Bronchial epithelial cell (primary cell): ENCODE measurements around the gene DNAJB6. TPM values are rescaled to one million over a fixed set of nuclear protein-coding genes. Genes with fewer than 3 reads are reported as not detected.

Source experiments
- DNase-seq: peaks from one replicate; pipeline ENCODE4 v3.0.0-alpha.2; 2010; ENCODE audit warnings: low read depth
- FAIRE-seq: peaks from 2 replicates; lab custom pipeline; 2011; peaks lifted over from hg19 to GRCh38; lab: Jason Lieb, UNC
- H3K27me3 ChIP-seq: 2 replicates; pipeline ENCODE4 v1.5.1; 2011; ENCODE audit warnings: low read length; ENCODE audit not compliant: control insufficient read depth, insufficient read depth
- H3K36me3 ChIP-seq: 2 replicates; pipeline ENCODE4 v1.5.1; 2011; ENCODE audit warnings: low read length; ENCODE audit not compliant: control insufficient read depth, insufficient read depth
- H3K4me3 ChIP-seq: 2 replicates; pipeline ENCODE4 v1.5.1; 2011; ENCODE audit warnings: mild to moderate bottlenecking, low read depth, low read length, control low read depth
- total RNA-seq: library from RNA; depleted of rRNA; stranded (reverse); fragments of >200 nt; gene quantifications from 2 replicates; pipeline ENCODE4 v1.2.1, GENCODE V29; 2014
- TF ChIP-seq, protein P1 (sequence below): IDR thresholded peaks from 2 replicates; pipeline ENCODE4 v1.5.1; 2011; ENCODE audit warnings: mild to moderate bottlenecking, moderate library complexity, low read length, control low read depth, inconsistent platforms; ENCODE audit not compliant: insufficient read depth, severe bottlenecking

The DNAJB6 gene
- total RNA-seq, 1 donor from 2014 or later, result 87.9 TPM

DNA sequence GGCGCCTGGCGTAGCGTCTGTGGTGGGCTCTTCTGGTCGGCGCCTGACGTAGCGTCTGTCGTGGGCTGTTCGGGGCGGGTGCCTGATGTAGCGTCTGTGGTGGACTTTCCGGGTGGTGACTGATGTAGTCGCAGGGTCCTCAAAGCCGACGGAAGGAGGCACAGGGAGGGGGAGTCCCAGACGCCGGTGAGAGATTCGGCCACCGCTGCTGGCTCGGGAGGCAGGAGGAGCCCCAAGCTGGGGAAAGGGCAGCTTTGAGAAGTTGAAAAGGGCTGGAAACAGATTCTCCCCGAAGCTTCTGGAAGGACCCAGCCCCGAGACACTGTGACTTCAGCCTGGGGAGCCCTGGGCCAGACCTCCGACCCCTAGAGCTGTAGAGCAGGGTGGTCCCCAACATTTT lies 105.7 kb downstream of the DNAJB6 start:
- no peak overlapping the region for H3K4me3 ChIP-seq
- TF ChIP-seq, protein P1, sequence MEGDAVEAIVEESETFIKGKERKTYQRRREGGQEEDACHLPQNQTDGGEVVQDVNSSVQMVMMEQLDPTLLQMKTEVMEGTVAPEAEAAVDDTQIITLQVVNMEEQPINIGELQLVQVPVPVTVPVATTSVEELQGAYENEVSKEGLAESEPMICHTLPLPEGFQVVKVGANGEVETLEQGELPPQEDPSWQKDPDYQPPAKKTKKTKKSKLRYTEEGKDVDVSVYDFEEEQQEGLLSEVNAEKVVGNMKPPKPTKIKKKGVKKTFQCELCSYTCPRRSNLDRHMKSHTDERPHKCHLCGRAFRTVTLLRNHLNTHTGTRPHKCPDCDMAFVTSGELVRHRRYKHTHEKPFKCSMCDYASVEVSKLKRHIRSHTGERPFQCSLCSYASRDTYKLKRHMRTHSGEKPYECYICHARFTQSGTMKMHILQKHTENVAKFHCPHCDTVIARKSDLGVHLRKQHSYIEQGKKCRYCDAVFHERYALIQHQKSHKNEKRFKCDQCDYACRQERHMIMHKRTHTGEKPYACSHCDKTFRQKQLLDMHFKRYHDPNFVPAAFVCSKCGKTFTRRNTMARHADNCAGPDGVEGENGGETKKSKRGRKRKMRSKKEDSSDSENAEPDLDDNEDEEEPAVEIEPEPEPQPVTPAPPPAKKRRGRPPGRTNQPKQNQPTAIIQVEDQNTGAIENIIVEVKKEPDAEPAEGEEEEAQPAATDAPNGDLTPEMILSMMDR, result no peak
- H3K36me3 ChIP-seq, result no peaks in the 10 kb centered on the region
- H3K27me3 ChIP-seq, result no peaks in the 10 kb centered on the region
- DNase-seq, result no peak
- FAIRE-seq, result no peak

DNA sequence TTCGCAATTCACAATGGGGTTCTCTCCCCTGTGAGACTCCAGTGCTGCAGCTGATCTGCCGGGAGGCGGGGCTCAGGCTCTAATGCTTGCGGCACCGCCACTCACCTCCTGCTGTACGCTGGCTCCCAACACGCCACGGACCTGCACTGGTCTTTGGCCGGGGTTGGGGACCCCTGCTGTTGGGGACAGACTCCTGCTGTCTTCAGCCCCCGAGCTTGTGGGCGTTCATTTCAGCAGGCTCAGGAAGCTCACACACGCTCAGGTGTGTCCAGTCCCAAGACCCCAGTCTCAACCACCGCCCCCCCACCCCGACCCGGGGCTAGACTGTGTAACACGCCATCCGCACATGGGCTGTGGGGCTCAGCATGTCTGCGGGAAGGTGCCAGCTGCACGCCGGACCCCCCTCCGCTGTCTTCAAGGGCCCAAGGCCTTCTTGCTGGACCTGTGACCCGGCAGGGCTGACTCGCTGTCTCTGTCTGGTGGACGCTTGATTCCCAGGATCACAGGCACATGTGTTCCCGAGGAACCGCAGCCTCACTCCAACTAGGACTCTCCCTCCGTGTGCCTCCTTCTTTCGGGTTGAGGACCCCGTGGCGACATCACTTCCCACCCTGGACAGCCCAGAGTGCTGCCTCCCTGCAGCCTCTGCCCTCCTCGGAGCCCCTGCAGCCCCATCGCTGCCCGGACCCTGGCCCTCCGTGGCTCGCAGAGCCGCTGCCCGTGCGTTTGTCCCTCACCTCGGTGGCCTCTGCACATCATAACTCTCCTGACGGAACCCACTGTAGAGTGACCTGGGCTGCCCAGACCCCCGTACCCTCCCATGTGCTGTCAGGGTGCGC lies 106.4 kb downstream of the DNAJB6 start:
- DNase-seq (no peak), FAIRE-seq (no peak)
- no peak overlapping the region for H3K4me3 ChIP-seq
- H3K36me3 ChIP-seq, result no peaks in the 10 kb centered on the region
- TF ChIP-seq, protein P1, result no peak
- no peaks in the 10 kb centered on the region for H3K27me3 ChIP-seq

DNA sequence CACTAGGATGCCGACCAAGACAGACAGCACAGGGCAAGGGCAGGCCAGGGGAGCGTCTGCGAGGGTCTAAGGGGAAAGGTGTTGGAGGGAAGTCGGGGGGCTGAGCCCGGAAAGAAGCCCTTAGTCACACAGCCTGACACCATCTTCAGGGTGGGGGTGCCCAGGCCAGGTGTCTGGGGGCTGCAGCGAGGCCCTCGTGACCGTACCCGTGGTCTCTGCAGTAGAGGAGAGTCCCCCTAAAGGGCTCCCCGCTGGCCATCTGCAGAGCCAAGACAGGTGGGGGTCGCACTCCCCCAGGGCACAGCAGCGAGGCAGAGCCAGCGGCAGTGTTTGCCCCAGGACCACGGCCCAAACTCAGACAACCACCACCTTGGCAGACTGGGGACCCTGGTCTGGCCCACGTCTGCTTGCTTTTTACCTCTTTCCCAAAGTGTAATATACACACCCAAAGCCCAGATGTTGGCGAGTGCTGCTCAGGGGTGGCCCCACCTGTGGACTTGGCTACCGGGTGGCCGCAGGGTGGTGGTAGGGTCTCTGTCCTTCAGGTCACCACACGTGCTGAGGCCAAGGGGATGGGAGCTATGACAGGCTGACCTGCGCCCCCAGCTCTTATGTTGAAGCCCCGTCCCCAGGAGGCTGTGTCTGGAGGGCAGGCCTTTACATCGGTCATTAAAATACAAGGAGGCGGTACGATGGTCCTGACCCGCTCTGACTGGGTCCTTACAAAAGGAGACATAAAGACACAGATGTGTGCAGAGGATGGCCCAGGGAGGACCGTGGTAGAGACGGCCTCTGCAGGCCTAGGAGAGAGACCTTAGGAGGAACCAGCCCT lies 107.4 kb downstream of the DNAJB6 start:
- no peaks in the 10 kb centered on the region for H3K36me3 ChIP-seq
- DNase-seq (no peak), FAIRE-seq (no peak)
- no peak overlapping the region for H3K4me3 ChIP-seq
- TF ChIP-seq, protein P1, result no peak
- H3K27me3 ChIP-seq, result no peaks in the 10 kb centered on the region

DNA sequence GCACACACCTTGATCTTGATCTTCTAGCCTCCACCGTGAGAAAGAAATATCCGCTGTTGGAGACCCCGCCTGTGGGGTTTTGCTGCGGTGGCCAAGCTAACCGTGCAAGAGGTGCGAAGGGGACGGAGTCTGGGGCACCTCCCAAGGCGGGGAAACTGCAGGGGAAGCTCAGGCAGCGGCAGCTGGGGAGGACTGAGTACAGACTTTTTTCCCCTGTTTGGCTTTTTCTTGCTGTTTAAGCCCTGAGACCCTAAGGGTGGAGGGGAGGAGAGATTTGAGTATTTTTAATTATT lies 108.0 kb downstream of the DNAJB6 start:
- no peaks in the 10 kb centered on the region for H3K36me3 ChIP-seq
- TF ChIP-seq, protein P1, result no peak
- H3K27me3 ChIP-seq, result no peaks in the 10 kb centered on the region
- DNase-seq, result no peak
- FAIRE-seq, result no peak
- no peak overlapping the region for H3K4me3 ChIP-seq

DNA sequence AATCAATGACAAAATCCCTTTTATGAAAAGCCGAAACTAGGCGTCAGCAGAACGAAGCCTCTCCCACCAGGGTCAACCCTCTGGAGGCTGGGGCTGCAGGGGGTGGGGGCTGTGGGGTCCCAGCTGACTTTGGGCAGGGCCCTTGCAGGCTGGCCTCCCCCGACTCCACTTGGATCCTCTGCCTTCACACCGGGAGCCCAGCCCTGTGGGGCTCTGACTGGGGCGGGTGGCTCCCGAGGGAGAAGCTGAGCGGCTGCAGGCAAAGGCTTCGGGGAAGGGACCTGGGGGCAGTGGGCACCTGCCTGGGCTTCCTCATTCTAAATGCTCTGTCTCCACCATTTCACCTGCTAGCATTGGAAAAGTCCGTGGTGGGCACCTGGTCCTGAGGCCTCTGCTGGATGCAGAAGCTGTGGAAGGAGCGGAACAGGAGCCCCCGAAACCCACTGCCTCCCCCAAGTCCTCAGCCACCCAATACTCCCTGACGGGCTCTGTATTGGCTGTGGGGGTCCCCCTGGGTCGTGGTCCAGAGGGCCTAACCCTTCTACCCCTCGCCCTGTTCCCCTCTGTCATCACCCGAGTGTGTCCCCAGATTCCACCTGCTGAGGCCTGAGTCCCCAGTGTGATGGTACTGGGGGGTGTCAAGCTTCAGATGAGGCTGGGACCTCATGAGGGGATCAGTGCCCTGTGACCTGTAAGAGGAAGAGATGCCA lies 108.6 kb downstream of the DNAJB6 start:
- DNase-seq (no peak), FAIRE-seq (no peak)

More for the DNA sequence above, 108.6 kb downstream of the DNAJB6 start:
- Histone ChIP-seq H3K36me3 (no peaks in the 10 kb centered on the region), H3K27me3 (no peaks in the 10 kb centered on the region), H3K4me3 (no peak overlapping the region)
- TF ChIP-seq, protein P1, result no peak
